ENCODE results near the gene C2orf68. TPM values are rescaled to one million over a fixed set of nuclear protein-coding genes. Genes with fewer than 3 reads are reported as not detected.

Gene C2orf68
- total and polyA plus RNA-seq, 9 of the 15 experiments (the other 6 are each of a cell fraction or from before 2014, with no cell fraction given), result 22.1 to 50.0 (median 31.8) TPM

GRCh38 chr2:85628658-85629057 is 16.8 kb upstream of the C2orf68 start (continued):
- no peak for TF ChIP-seq KLF1 (tag; IDR thresholded peaks at IDR 0.05)
- no peak for TF ChIP-seq IFI16 (CRISPR knock-in tag; IDR thresholded peaks at IDR 0.05)
- TF ChIP-seq HLTF (IDR thresholded peaks at IDR 0.05), result no peak
- no peak for TF ChIP-seq CEBPG (CRISPR knock-in tag; IDR thresholded peaks at IDR 0.05)
- TF ChIP-seq CEBPG (tag; conservative IDR thresholded peaks at IDR 0.05 in 1 of 2, IDR thresholded peaks at IDR 0.05 in 1 of 2), result no peak
- TF ChIP-seq ETS2 (tag; IDR thresholded peaks at IDR 0.05; ENCODE audit: borderline replicate concordance, poor library complexity, severe bottlenecking), result no peak

DNA sequence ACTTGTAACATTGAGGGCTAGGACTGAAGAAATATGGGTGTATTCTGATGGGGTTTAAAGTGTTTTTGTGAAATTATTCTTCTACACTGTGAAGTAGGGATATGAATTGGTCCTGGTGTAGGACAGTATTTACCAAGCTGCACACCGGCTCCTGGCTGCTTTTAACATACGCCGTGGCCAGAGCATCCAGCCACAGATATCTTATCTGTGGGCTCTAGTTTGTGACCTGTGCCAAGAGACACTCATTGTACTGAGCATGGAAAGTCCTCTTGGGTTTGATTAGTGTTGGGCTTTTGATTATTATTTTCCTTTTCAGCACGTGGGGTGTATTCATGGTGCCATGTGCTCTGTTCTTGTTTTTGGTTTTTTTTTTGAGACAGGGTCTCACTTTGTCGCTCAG is 12.1 kb upstream of the C2orf68 start:
- DNase-seq (ENCODE audit: extremely low read depth in 1 of 4, low spot score in 3 of 4), result no peak
- CTCF ChIA-PET (ENCODE audit: low intra/inter-chr PET ratio), result no interaction called here
- no peak overlapping the region for H3K27ac ChIP-seq (ENCODE audit: extremely low read depth, low read depth, low read length)
- POLR2A ChIA-PET, result no interaction called here
- peaks cover 21% of the 10 kb centered on the region for H3K79me2 ChIP-seq (ENCODE audit: control insufficient read depth, insufficient read depth, low read length)
- no peaks in the 10 kb centered on the region for H3K27me3 ChIP-seq (ENCODE audit: control insufficient read depth in 2 of 2, insufficient read depth in 2 of 2, low read length in 2 of 2)
- intact Hi-C loops (cut with micrococcal nuclease), result no loop called here
- H3K4me1 ChIP-seq (replicated peaks in 1 of 2; ENCODE audit: control insufficient read depth in 2 of 2, insufficient read depth in 2 of 2, low read length in 2 of 2), result no peaks in the 10 kb centered on the region
- ATAC-seq, result no peak
- WGBS (ENCODE audit: insufficient coverage, low coverage, missing lambda C conversion rate), result 86% methylated on average over 5 of the region's 5 CpGs
- H3K36me3 ChIP-seq (ENCODE audit: control insufficient read depth, insufficient read depth, low read length), result peaks cover 95% of the 10 kb centered on the region
- H3K4me2 ChIP-seq (ENCODE audit: insufficient read depth, low read length), result no peak overlapping the region
- H3K9me1 ChIP-seq (ENCODE audit: control insufficient read depth, insufficient read depth, low read length), result no peaks in the 10 kb centered on the region
- no peak overlapping the region for H3K4me3 ChIP-seq
- no peak for FAIRE-seq
- no peak overlapping the region for H3K9ac ChIP-seq (ENCODE audit: insufficient read depth in 1 of 2, low read depth in 2 of 2, low read length in 2 of 2)
- in situ Hi-C loops (cut with MboI), result no loop called here
- TF ChIP-seq CBX8 (IDR thresholded peaks at IDR 0.05; ENCODE audit: borderline replicate concordance, extremely low read depth, low read depth, low read length, poor library complexity, severe bottlenecking) (no peak), C11orf30 (IDR thresholded peaks at IDR 0.05; ENCODE audit: low read depth) (no peak)
- H4K20me1 ChIP-seq (replicated peaks; ENCODE audit: control insufficient read depth, insufficient read depth, low read length), result no peaks in the 10 kb centered on the region
- H2AFZ ChIP-seq (ENCODE audit: low read depth, low read length), result no peak overlapping the region
- no peaks in the 10 kb centered on the region for H3K9me3 ChIP-seq (replicated peaks; ENCODE audit: control insufficient read depth, insufficient read depth, low read depth, low read length)
- BruUV-seq (replicated peaks), result no TSS peak
